HG03469 (cell line): ENCODE data around the gene GMDS.

ENCODE experiments used
- ATAC-seq: cut with Tn5 transposase; IDR thresholded peaks from one replicate; pipeline ENCODE4 v1.9.1; 2021; ENCODE audit warnings: mild to moderate bottlenecking, moderate library complexity, moderate number of reproducible peaks; ENCODE audit not compliant: unreplicated experiment

GMDS gene

DNA sequence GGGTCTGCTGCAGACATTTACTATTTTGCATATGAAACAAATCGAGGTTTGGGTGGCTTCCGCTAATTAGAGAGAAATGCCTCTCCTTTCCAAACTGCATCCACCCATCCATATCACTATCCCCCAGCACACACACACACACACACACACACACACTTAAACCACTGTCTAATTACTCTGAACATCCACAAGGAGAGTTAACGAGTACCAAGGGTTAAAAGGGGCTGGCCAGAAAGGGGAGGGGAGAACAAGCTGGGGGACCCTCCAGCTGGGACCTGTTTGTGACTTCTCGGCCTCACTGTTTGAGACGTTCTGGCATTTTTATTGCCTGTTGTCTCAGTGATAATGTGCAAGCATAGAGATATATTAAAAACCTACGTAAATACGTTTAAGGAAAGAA lies 374.5 kb downstream of the GMDS start:
- ATAC-seq: no peak

DNA sequence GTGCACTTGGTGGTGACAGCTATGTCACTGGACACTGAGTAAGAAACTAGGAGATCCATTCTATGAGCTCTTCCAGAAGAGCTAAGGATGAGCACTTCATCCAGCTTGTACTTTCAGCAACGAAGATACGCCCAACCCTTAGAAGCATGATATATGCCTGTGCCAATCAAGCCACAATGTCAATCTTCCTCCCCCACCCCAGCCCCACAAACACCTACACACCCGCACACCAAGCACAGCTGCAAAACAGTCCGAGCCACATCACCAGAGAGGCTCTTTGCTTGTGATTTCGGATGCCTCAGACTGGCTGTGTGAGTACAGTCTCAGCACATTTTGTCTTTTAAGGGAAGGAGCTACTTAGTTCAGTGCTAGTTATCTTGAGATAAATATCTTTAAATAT lies 375.2 kb downstream of the GMDS start:
- no peak for ATAC-seq

DNA sequence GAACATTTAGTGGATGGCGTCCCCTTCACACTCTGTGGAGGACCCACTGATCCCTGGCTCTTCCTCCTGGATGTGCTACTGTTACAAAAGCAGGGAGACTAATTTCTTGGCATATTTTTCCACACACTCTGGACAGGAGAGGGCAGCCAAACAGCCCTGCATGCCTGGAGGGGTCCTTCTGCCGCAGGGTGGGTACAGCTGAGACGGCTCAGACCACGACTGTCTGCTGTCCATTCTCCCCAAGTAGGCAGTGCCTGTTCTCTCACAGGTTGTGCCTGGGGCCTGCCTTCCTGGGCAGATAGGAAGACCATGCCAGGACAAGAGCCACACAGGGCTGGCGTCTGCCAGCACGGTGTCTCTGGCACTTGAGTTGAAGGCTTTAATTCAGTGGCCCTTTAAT lies 375.6 kb downstream of the GMDS start:
- no peak for ATAC-seq

DNA sequence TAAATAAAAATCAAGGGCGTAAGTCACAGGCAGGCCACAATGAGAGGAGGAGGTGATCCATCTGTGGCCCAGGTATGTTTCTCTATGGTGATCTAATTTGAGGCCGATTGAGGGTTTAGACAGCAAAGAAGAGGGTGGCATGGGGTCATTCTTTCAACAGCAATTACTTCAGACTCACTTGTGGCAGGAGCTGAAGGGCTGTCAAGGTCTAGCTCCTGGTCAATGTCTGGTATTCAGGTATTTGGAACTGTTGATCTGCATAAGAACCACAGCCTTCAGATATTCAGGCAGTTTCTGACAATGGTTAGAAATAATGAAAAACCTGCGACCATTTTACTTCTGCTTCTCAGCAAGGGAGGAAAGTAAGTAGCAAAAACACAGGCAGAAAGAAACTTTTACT lies 376.1 kb downstream of the GMDS start:
- no peak for ATAC-seq

DNA sequence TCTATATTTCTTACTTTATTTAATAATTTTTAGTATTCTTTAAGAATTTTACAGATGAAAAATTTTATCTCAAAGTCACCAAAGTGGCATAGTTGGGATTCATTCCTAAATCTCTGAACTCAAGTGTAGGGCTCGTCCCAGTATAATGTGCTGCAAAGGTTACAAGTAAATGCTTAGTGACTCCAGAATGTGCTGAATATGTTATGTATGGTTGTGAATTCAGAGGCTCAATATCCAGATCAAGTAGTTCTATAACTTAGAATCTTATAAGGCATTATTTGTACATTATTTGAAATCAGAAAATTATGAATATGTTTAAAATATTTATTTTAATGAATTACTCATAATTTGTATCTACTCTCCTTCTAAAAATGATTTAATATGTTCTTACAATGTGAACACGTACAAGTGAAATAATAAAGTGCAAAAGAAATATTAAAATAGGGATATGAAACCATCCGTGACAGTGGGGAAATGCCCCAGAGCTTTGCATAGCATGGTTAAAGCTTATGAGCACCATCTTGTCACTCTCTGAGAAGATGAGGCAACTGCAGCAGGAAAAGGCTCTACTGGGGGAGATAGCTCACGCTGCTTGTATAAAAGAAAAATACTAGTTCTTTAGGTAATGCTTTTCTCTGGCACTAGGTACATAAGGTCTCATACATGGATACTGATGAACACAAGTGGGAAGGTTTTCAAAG lies 376.7 kb downstream of the GMDS start:
- no peak for ATAC-seq

DNA sequence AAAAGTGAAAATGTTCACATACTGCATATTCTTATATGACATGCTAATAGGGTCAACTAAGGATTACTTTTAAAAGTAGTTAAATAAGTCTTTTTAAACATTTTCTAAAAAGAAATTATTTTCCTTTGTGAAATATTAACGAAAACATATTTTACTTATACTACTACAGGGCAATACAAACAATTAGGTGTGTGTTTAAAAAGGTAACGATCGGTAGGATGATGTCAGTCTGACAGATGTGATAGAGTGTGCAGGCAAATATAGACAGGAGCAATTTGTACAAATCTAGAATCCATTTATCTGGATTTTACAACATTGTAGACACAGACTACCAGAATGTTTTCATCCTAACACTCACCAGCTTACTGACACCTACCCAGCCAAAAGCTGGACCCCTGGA lies 378.2 kb downstream of the GMDS start:
- no peak for ATAC-seq

DNA sequence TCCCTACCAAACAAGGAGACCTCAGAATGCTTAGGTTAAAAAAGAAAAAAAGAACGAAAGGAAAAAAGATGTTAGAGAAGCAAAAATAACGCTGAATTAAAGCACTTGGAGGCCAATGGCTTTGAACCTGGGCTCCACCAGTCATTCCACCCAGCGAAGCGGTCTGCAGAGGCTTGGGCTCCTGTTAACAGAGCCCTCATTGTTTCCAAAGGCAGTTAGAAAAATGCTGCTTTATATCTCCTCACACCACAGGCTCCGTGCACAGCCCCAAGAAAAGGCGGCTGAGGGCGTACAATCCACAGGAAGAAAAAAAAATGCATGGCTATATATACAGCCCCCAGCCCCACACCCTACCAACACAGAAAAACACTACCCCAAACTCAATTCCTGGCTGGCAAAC lies 379.8 kb downstream of the GMDS start:
- no peak for ATAC-seq

DNA sequence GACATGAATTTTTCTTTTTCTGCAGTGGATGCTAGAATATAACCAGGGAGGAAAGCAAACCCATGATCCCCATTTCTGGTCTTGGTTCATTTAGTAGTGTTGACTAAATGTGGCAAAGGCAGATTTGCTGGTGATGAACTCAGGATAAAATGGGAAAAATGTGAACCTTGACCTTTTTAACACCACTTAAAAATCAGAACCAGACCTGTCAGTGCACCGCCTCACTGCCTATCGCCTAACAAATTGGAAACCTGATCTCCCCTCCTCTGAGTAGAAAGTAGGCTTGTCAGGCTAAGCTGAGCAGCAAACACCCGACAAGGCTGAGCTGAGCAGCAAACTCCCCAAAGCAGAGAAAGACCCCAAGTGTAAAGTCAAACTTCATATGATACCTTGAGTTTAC lies 380.9 kb downstream of the GMDS start:
- no peak for ATAC-seq

DNA sequence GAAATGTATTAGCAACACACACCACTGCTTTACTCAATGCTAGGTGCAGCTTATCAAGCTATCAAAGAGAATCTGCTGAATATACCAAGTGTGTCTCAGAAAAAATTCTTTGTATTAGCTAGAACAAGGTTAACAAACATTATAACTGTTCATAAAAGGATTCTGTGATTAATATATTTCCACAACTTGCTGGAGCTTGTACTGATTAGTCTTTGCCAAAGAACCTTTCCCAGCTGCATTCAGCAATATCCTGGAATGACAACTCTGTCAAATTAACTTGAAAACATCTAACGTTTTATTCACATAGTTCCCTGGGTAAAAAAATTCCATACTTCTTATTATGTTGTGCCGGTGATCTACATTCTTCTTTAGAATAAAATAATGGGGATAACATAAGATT lies 383.0 kb downstream of the GMDS start:
- no peak for ATAC-seq

DNA sequence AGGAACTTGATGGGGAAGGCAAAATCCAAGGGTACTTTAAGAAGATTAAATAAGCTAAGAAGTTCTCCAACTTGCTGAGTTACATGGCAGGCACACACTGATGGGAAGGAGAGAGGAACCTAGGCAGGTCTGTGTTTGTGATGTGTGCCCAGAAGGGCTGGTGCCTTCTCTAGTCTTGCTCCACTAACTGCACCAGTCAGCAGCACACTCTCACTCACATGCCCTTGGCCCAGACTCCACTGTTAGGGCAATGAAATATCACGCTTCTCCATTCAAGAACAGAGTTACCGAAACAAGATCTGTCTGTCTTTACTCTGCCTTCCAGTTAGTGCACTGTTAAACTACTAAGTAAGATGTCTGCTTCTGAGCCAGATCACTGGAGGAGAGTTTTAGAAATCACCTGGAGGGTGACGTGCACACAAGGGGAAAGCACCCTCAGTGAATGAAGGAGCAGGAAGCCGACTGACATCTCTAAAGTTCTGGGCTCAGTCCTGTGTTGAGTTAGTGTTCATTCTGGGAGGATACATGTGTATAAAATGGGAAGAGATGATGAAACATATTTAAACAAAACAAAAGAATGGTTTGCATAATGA lies 384.6 kb downstream of the GMDS start:
- ATAC-seq: no peak

DNA sequence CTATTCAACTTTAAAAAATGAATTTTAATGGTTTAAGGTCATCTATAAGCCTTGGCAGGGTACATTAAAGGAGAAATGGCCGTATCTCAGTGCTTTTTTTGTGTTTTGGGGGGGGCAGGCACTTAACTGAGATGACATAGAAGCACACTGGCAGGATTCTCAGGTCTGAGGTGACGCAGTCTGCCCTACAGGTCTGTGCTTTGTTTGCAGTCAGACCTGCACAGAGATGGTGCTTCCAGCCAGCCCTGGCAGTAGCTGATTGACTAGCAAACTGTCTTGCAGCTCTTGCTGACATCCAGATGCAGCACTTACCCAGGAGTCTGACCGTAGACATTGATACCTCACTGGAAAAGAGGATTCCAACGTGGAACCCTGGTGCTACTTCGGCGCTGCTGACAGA lies 386.5 kb downstream of the GMDS start:
- no peak for ATAC-seq

DNA sequence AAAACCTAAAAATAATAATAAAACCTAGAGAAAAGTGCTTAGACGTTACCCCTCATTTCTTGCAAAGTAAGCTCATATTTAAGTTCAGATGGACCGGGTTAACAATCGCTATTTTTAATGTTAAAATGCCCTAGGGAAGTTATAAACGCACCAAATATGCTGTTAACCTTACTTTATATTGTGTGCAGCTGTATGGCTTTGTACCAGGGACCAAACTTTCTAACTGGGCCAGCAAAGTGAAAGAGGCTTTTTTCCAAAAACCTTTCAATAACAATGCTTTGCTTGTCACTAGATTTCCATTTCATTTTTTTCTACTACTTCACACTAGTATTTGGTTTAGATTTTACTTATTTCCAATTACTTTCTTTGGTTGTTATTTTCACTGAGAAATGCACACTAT lies 387.2 kb downstream of the GMDS start:
- ATAC-seq: no peak

DNA sequence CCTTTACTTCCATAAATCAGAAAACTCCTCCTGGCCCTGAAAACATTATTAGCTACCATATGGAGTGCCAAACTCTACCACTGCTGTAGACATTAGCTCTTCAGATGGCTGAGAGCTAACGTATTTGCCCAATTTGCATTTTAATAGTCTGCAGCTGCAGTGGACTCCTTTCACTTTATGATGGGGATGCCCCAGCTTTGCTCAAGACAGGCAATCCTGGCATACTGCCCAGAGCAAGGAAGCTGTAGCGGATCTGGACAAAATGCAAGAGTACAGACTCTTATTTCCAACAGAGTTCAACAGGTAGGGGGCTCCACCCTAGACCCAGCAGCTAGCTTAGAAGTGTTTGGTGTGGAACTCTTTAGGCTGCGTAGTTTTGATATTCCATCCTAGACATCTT lies 389.0 kb downstream of the GMDS start:
- peak; percentile 68 for ATAC-seq

DNA sequence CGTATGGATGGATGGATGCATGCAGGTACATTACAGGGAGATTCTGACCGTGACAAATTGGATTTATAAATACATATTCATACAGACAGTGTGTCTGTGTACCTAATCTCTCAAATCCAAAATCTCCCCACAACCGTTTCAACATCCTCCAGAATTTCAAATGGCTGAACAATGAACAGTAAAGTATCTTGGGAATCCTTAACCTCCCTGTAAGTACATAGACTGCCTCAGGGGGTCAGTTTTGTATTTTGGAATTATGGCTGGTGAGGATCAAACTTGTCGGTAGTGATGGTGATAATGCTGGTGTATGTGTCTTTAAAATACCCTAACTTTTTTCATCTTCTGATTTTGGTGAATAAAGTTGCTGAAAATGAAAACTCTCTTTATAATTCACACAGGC lies 389.5 kb downstream of the GMDS start:
- ATAC-seq: no peak

DNA sequence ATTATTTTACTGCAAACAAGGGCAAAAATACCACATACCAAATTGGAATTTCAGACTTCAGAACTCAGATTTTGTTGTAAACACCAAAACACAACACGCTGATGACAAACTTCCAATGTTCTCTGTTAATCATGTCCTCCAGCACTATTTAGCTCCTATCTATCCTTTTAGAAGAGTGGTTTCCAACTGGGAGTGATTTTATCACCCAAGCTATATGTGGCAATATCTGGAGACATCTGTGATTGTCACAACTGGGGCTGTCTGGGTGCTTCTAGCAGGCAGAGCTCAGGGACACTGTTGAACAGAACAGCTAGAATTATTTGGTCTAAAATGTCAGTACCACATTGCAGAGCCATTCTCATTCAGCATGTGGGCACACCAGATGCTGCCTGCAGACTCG lies 391.1 kb downstream of the GMDS start:
- no peak for ATAC-seq

DNA sequence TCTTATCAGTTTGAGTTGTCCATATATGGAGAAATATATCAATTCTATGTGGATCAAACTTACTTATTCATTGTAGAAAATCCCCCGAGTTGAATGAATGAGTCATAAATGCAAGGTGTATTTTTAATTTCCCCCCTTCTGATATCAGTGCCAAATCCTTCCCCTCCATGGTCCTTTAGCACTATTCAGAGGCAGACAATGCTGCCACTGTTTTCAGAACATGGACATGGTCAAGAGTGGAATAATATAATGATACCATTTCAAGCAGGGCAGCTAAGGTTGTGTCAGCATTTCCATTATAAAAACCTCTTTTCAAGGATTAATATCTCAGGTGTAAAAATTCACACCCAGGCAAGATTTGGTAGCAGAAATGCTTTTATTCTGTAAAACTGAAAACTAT lies 391.6 kb downstream of the GMDS start:
- ATAC-seq: no peak

DNA sequence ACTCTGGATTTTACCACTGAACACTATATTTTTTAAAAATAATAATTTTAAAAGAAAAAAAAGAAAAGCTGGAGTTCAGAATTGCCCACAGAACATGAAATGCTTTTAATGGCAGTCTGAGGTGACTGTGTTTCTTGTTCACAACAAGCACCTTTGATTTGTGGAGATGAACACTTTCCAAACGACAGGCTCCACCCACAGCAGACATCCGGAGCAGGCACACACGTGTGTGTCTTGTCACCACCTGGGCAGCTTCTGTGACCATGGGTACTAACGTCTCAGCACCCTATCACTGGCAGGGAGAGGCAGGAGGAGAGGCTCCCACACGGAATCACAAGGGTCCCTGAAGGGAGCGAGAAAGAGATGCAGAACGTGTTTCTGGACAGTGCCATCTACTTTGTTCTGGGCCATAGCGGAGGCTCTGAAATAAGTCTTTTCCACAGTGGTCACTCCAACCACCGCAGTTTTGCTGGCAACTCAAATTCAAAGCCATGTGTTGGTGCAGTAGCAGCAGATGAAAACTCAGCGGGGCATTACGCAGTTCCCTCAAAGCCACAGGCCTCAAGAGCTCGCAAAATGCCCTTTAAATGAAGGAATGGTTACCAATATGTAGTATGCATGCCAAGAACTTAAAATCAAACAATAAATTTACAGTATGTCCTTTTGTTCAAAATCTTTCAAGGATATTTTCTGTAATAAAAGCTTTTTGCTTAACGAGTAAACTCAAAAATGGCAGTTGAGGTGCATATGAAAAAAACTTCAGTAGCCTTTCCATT lies 393.5 kb downstream of the GMDS start:
- no peak for ATAC-seq

DNA sequence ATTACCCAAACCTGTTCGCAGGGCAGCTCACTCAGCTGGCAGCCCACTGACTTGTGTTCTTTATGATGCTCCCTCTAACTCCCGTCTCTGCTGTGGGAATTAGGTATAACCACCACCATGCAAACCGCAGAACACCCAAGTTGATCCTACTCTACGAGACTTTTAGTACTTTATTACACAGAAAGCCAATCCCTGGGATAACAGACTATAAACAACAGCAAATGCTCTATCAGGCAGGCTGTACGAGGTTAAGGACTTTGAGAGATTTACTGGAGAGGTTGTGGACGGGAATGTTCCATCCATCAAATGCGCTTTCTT lies 394.6 kb downstream of the GMDS start:
- no peak for ATAC-seq

DNA sequence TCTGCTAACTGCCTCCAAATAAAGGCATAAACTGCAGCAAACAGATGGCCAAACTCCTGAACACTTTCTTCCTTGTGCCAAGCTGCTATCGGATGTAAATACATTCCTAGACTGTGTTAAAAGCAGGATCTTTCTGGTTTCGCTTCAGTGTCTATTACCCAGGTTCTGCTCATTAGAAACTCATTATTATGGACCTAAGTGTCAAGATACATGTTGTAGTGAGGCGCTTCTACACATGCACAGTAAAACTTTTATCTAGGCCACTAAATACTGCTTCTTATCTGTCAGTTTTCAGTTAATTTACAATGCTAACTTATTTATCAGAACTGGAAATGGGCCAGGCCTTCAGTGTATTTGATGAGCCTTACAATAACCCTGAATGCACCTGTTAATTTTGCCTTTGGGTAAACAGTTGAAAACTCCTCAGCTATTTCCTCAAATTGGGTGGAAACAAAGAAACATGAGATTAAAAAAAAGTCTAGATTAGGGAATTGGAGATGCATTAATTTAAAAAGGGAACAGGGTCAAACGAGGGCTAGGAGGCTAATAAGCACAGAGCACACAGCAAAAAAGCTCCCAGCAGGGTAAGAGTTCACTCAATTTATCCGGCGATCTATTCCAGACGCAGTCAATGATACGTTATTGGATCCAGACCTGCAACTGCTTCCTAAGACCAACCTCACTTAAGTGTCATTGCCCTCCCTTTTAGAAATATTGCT lies 395.1 kb downstream of the GMDS start:
- ATAC-seq: no peak

DNA sequence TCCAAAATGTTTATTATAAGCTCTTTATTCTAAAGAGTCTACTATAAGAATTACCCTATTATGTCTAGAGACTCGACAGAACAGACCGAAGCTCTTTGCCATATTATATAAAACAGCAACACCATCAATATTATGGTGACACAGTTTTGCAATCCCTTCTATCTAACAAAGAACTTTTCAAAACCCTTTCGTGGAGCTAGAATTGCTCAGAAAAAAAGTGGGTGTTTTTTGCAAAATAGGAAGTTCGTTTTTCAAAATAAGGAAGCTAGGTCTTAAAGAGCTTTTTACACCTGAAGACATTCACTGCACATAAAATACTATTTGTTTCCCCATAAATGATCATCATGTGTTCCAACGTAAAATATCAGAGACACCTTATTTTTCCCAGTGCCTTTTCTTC lies 395.7 kb downstream of the GMDS start:
- no peak for ATAC-seq

DNA sequence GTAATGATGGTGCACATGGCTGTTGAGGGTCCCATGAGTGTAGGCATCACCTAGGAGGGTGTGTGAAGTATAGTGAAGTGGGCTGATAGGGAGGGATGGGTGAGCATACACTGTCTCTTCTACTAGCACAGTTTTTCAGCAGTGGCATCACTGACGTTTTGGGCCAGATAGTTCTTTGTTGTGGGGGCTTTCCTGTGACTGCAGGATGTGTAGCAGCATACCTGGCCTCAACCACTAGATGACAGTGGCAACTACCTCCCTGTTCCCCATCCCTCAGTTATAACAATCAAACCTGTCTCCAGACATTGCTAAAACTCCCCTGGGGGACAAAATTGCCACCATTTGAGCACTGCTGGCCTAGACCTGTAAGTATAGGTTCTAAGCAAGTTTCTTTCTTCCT lies 396.7 kb downstream of the GMDS start:
- no peak for ATAC-seq

DNA sequence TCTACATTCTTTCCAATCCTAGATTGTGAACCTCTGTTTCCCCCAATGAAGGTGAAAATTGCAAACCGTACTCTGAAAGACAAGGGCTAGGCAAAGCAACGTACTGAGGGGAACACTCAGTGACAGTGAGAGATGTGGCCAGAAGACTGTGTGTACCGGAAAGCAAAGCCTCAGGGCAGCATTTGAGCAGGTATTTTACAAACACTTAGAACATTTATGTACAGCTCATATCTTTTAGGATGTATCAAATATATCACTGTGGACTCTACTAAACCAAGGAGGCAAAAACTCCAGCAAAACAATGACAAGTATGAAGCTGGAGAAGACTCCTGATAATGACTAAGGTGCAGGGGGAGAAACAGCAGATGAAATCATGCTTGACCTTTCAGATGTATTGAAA lies 398.8 kb downstream of the GMDS start:
- no peak for ATAC-seq
